C4-2B (cell line): ENCODE measurements around the gene IRF1.

Experiments used
- H3K27ac ChIP-seq: fragments of 450-650 bp; 2 replicates; pipeline ENCODE4 v1.5.1; 2017
- CTCF ChIP-seq: fragments of 450-650 bp; conservative IDR thresholded peaks from 2 replicates; pipeline ENCODE4 v1.5.1; 2017; ENCODE audit warnings: mild to moderate bottlenecking
- ZFX ChIP-seq: fragments of 450-650 bp; IDR thresholded peaks from 2 replicates; pipeline ENCODE4 v1.6.1; 2017

The IRF1 gene

GRCh38 chr5:132437604-132438266, 52.8 kb downstream of the IRF1 start:
- TF ChIP-seq CTCF (no peak), ZFX (no peak)
- H3K27ac ChIP-seq: no peak overlapping the region

GRCh38 chr5:132436936-132437335, 53.6 kb downstream of the IRF1 start:
- TF ChIP-seq ZFX: no peak
- TF ChIP-seq CTCF: no peak
- H3K27ac ChIP-seq: no peak overlapping the region

DNA sequence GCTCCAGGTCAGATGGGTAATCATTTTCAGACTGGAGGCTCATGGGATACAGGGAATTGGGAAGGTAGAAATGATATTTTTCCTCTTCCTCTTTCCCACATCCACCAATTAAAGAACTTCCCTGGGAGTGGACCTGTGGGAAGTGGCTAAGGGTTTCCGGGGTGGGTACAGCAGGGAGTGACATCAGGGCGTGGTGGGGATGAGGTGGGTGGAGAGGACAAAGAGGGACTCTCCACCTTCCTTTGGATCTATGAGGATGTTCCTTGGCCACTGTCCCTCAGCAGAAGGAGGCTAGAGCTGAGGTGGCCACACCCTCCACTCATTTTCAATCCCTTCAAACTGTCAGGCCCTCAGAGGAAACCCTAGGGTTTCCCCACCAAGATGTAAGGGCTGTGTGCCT, 54.7 kb downstream of the IRF1 start:
- H3K27ac ChIP-seq: no peak overlapping the region

DNA sequence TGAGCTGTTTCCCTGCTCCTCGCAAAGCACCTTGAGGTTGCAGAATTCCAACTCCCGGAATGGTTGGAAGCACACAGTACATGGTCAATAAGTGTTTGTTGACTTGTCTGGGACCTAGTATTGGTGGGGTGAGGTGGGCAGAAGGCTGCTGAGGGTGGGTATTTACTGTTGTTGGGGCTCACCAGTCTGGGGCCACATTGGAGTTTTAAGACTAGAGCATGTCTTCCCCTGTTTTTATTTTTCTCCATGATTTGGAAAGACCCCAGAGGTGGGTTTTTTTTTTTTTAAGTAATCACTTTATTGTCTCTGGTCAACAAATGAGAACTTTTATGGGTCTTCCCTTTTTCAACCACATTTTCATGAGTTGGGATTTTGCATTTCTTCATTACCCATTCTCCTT, 55.1 kb downstream of the IRF1 start:
- no peak overlapping the region for H3K27ac ChIP-seq
- TF ChIP-seq CTCF (no peak), ZFX (no peak)

More for the DNA sequence above, 54.7 kb downstream of the IRF1 start:
- TF ChIP-seq ZFX (no peak), CTCF (no peak)

DNA sequence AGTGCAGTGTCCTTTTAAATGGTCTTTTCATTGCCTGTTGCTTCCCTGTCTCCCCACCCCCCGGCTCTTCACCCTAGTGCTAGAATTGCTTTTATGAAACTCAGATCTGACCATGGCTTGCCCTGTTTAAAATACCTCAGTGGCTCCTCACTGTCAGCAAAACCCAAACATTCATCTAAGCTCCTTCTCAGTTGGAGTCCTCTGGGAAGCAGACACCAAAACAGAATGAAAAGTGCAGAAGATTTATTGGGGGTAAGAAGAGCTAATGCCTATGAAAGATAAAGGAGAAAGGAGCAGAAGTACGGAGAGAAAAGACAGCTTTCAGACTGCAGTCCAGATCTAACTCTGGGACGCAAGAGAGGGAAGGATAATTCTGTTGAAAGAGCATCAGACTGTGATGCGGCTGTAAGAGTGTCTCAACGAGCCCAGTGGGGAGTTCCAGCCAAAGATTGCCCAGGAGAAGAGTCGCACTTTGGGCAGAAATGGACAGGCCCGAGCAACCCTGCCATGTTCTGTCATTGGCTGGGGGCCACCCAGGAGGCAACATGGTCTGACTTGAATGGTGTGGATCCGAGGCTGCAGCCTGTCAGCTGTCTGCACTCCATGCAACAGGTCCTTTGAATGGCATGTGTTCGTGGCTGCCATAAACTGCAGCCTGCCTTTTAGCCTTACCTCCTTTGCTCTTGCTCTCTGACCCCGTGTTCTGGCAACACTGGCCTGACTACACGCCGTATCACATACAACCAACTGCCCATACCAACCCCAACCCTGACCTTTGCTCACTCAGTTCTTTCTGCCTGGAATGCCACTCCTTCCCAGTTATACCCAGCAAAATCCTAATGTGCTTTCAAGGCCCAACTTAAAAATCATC, 55.9 kb downstream of the IRF1 start:
- H3K27ac ChIP-seq: no peak overlapping the region
- no peak for TF ChIP-seq ZFX
- no peak for TF ChIP-seq CTCF

DNA sequence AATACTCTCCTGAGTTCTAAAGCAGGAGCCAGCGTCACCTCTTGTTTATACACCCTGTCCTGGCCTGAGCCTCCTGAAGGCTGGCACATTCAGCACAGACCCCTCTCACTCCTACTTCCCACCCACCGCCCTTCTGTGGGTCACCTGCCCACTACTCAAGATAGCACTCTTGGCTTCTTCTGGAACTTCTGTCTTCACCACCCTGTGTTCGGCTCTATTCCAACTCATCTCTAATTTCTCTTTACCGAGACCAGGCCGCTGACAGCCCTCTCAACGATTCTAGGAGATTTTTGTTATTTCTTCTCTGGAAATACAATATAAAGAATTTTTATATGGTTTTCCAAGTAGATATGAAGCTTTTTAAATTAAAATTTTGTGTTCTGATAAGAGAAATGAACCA, 57.4 kb downstream of the IRF1 start:
- H3K27ac ChIP-seq: no peak overlapping the region
- no peak for TF ChIP-seq CTCF

DNA sequence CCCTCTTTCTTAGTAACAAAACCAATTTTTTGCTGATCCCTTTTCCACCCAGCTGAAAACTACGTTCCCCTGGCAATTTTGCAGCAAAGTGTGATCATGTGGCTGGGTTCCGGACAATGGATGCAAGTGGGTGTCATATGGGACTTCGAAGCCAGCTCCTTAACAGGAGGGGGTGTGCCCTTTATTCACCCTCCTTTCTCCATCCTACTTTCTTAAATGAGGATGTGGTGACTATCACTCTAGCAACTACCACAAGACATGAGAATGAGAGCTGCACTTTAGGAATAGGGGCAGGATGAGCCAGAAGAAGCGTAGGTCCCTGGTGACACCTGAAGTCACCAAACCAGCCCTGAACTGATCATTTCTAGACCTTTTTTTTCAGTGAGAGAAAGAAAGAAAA, 58.9 kb downstream of the IRF1 start:
- H3K27ac ChIP-seq: no peak overlapping the region
- TF ChIP-seq CTCF: no peak
- no peak for TF ChIP-seq ZFX
